ENCODE data around the gene FGF3.

GRCh38 chr11:69868006-69868810 lies 49.0 kb upstream of the FGF3 start:
- TF ChIP-seq CTCF (IDR thresholded peaks at IDR 0.05) (no peak), POLR2A (IDR thresholded peaks at IDR 0.05) (no peak)
